ENCODE data around the gene SMG6. TPM values are rescaled to one million over a fixed set of nuclear protein-coding genes. Genes with fewer than 3 reads are reported as not detected.

Gene SMG6
- total RNA-seq, result 16.4 and 18.3 TPM in 2 replicates

DNA sequence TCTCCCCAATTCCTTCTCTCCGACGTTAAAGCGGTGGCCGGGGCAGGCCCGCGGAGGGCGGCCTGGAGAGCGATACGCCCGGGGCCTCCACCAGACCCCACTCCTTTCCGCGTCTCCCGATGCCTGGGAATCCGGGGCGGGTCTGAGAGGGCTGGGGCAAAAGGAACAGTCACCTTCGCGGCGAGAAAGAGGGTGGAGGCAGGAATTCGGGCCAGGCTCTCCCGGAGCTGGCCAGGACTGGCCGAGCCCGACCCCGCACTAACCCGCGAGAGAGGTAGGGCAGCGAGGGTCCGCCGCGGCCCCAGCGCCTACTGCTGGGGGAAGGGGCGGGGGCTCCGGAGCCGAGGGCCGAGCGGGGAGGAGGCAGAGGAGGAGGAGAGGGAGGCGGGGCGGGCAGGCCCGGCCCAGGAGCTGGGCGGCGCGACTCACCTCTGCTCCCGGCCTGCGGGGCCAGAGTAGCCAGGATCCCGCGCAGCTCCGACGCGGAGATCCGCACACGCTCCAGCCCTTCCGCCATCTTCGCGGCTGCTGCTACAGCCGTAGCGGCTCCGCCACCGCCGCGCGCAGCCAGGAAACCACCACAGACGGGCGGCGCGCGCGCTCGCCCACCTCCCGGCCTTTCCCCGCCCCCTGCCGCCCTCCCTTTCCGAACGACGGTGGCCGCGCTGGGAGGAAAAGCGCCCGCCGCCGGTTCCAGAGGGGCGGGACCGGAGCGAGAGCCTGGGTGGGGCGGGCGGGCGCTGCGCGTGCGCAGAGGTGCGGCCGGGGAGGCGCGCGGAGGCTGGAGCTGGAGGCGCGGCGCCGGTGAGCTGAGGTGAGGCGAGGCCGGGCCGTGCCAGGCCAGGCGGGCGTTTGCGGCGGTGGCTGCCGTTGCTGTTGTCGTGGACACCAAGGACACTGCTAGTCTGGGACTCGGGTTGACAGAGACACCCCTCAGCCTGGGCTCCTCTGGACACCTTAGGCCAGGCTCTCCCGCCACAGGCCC lies at the start of gene SMG6, which contains the start of gene SRR:
Gene SMG6 (minus strand): TSS at position 582 of the 985 bp plus-strand sequence. CDS start 65 bp downstream, at position 517.
Gene SRR (plus strand): TSS at position 747 of the 985 bp plus-strand sequence. CDS start 11,611 bp downstream, outside the sequence.

DNA sequence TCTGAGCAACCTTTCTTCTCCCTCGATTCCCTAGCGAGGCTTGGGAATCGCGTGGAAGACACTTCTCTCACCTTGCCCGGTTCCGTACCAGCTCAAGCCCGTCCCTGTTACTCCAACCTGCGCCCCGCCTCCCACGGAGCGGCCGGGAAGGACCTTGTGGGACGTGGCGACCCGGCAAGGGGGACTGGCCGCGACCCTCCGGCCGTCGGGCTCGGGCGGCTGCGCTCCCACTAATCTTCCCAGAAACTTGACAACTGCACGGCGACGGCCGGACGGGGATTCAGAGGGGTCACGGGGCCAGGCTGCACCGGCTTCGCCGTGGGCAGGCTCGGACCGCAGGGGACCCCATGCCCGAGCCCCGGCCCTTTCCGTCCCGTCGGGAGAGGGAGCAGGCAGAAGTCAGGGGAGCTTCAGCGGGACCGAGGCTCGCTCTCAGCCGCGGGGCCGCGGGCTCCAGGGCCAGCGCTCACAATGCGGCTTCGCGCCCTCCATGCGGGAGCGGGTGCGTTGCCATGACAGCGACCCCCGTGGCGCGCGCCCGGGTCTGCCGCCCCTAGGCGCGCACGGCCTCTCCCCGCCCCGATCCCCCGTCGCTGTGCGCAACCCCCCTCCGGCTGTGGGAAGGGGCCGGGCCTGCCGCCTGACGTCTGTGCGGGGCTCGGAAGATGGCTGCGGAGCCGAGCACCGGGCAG lies 33.4 kb upstream of the SMG6 start, which contains the start of gene SGSM2:
Gene SGSM2 (plus strand): TSS at position 650 of the 692 bp plus-strand sequence. CDS start 188 bp downstream, outside the sequence.

DNA sequence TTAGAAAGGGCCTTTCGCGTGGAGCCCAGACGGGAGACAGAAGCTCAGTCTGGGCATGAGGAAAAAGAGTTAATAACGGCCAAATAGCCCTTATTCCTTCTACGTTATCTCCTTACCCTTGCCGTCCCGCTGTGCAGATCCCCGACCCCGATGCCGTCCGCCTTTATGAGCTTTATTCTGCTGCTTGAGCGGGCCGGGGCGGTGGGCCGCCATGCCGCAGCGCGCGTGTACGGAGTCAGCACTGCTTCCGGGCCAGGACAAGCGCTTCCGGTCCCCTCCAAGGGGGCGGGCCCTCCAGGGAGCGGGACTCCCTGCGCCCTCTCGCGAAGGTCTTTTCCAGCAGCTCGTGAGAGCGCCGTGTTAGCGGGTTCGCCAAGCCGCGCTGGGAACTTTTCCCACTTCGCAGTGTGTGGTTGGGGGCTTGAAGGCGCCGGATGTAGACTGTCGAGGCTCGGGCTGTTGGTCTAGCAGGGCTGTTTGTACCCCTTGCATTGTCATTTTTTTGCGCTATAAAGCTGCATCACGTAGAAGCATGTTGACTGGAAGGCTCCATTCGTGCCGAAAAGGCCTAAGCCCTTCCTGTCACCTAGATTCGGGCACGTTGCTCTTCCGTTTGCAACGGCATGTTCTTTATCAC lies 32.7 kb upstream of the SMG6 start, which contains the start of gene TSR1:
Gene TSR1 (minus strand): TSS at position 243 of the 637 bp plus-strand sequence. CDS start 30 bp downstream, at position 213.

DNA sequence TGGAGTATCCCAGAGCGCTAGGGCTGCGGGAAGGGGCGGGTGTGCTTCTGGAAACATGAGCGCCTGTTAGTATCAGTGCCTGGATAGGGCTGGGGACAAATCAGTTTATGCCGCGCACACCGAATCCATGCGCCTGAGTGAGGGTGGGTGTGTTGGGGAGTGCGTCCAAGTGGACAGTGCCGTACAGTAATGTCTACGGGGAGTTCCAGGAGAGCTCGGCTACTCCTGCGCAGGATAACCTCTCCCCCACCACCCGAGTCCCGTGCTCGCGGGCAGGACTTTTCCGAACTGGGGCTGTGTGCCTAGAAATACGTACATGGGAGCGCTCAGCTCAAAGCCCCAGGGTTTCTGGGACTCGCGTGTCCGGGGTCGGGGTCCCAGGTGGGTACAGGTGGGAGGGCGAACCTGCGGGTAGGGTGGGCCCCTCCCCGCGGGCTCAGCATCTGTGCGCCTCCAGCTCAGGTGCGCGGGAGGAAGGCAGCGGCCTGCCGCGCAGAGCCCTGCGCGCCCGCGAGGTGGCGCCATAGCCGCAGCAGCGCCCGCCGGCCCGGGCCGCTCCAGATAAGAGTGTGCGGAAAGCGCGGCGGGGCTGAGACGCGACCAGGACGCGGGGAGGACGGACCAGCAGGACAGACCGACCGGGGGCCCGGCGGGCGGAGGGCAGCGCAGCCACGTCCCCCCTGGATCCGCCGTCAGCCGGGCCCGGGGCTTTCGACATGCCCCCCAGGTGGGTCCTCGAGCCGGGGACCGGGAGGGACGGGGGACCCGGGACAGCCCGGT lies 248.9 kb downstream of the SMG6 start, which contains the start of gene HIC1:
Gene HIC1 (plus strand): TSS at position 592 of the 780 bp plus-strand sequence. CDS start 1,588 bp downstream, outside the sequence.

DNA sequence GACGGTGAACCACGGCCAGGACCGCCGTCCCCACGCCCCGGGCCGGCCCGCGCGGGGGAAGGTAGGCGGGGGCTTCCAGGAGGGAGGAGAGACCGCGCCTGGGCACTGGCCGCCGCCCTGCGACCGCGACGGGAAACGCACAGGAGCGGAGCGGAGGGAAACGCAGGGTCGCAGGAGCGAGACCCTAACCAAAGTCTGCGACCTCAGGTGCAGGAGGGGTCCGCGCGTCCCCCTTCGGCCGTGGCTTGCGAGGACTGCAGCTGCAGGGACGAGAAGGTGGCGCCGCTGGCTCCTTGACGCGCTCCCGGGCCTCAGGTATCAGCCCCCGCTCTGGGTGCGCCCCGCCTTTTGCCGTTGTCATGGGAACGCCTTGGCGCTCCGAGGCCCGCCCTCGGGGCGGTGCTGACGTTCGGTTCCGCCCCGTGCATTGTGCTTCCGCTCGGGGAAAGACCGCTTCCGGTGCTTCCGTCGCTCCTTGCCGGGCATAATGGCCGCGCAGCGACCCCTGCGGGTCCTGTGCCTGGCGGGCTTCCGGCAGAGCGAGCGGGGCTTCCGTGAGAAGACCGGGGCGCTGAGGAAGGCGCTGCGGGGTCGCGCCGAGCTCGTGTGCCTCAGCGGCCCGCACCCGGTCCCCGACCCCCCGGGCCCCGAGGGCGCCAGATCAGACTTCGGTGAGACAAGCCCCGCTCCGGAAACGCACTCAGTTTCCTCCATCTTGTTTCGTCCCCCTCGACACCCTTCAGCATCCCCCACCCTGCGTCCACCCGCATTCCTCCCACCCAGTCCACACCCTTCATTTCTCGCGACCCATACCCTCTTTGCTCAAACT lies 261.8 kb downstream of the SMG6 start, which contains the start of gene OVCA2:
Gene OVCA2 (plus strand): TSS at position 462 of the 829 bp plus-strand sequence. CDS start 26 bp downstream, at position 488.

DNA sequence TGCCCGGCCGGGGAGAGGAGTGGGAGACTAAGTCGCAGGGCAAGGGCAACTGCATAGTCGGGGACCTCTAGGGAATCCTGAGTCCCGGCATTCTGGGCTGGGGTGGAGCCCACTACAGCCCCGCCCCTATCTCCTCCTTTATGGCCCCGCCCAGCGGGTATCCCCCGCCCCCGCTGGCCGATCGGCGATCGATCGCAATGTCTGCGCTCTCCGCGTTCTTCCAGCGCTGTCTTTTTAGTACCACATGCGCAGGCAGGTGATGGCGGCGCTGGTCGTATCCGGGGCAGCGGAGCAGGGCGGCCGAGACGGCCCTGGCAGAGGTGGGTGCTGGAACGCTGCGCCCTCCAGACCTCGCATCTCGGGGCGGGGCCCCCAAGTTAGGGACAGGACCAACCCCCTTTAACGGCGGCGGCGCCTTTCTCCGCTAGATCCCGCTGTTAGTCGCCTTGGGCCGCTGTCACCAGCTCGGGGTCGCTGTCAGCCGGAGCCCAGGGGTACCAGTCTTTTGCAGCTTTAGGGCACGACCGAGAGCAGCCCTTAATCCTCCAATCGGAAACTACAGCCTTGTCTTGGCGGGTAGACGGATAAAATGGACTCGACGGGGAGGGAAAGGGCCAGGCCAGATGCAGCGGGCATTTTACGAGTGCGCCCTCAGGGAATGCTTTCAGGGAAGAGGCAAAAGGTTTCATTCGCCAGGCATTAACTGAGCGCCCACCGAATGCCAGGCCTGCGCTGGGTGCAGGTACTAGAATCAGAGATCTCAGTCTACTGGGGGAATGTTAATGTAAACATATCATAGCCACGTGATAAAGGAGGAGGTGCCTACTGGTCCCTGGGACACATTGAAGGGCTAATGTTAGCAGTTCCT lies 273.4 kb downstream of the SMG6 start, which contains the start of gene DPH1:
Gene DPH1 (plus strand): TSS at position 243 of the 868 bp plus-strand sequence. CDS start 17 bp downstream, at position 260.

DNA sequence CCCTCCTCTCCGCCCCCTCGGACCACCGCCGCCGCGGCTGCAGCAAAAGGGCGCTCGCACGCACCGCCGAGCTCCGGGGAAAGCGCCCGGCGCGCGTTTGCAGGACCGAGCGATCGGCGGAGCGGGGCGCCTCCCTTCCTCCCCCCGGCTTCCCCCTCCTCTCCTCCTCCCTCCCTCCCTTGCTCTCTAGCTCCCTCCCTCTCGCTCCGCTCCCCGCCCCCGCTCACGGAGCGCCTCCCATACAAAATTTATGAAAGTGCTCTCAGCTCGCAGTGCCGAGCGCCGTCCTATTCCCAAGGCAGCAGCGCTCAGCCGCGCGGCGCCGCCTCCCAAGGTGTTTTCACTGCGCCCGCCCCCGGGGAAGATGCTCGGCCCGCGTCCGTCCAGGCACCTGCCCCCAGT lies 278.4 kb downstream of the SMG6 start, which contains the start of gene RTN4RL1:
Gene RTN4RL1 (minus strand): TSS at position 115 of the 402 bp plus-strand sequence. CDS start 469 bp downstream, outside the sequence.

Other genes starting within 250 kb of the SMG6 start
- gene HIC1, start 248.7 kb downstream of the SMG6 start, total RNA-seq, result 3.0 and 3.6 TPM in 2 replicates
- 5.5 and 9.6 TPM in 2 replicates for gene SRR, start 165 bp upstream of the SMG6 start, total RNA-seq
- gene TSR1, start 32.7 kb upstream of the SMG6 start, total RNA-seq, result 74.4 and 102 TPM in 2 replicates
- gene SGSM2, start 33.7 kb upstream of the SMG6 start, total RNA-seq, result 17.1 and 40.0 TPM in 2 replicates
- gene MNT, start 97.3 kb upstream of the SMG6 start, total RNA-seq, result 7.0 and 7.5 TPM in 2 replicates
- 14.5 and 21.1 TPM in 2 replicates for gene METTL16, start 208.1 kb upstream of the SMG6 start, total RNA-seq